Osteocyte (in vitro differentiated cells): Measurements from ENCODE around the gene ESRRA. TPM values are rescaled to one million over a fixed set of nuclear protein-coding genes. Genes with fewer than 3 reads are reported as not detected.
A peak's percentile ranks its signal among the peaks of the same experiment; 100 is the strongest.

Experiments used
- DNase-seq: peaks from one replicate; pipeline ENCODE4 v3.0.0; 2021; ENCODE audit warnings: mixed read lengths; ENCODE audit not compliant: unreplicated experiment; ENCODE audit errors: extremely low spot score
- H3K27ac Mint-ChIP-seq: one replicate; pipeline ENCODE4 v1.8.0; 2021; ENCODE audit warnings: mild to moderate bottlenecking, mixed read lengths; ENCODE audit not compliant: unreplicated experiment
- H3K27me3 Mint-ChIP-seq: one replicate; pipeline ENCODE4 v1.8.0; 2021; ENCODE audit warnings: mixed read lengths; ENCODE audit not compliant: unreplicated experiment
- H3K36me3 Mint-ChIP-seq: one replicate; pipeline ENCODE4 v1.8.0; 2021; ENCODE audit warnings: mixed read lengths; ENCODE audit not compliant: unreplicated experiment
- H3K4me1 Mint-ChIP-seq: one replicate; pipeline ENCODE4 v1.8.0; 2021; ENCODE audit warnings: mixed read lengths; ENCODE audit not compliant: unreplicated experiment
- H3K4me3 Mint-ChIP-seq: one replicate; pipeline ENCODE4 v1.8.0; 2021; ENCODE audit warnings: mild to moderate bottlenecking, moderate library complexity, mixed read lengths; ENCODE audit not compliant: unreplicated experiment
- H3K9me3 Mint-ChIP-seq: one replicate; pipeline ENCODE4 v1.8.0; 2021; ENCODE audit warnings: mixed read lengths; ENCODE audit not compliant: unreplicated experiment
- total RNA-seq: library from RNA; stranded (reverse); gene quantifications from 2 replicates; pipeline ENCODE4 v1.2.1, GENCODE V29; 2021
- TF ChIP-seq, protein P1 (sequence below): fragments of 200-600 bp; sonication (generic); IDR thresholded peaks from 2 replicates; pipeline ENCODE4 v1.5.0; 2021; ENCODE audit warnings: antibody characterized with exemption, mild to moderate bottlenecking, moderate library complexity

ESRRA gene
- total RNA-seq, 1 donor from 2014 or later, result 37.4 TPM

DNA sequence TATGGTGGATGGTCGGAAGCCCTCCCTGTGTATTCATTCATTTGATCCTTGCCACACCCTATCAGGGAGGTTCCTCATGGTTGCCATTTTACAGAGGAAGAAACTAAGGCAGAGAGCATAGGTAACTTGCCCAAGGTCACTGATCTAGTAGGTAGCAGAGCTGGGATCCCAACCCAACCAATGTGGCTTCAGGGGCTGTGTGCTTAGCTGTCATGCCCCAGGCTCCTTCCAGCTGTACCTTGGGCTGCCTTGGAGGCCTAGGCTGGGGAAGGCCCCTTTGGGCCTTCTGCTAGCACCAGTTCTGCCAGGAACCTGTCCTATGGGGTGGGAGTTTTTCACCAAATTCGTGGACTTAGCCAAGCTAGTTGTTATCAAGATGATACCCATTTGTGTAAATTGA, 29.5 kb upstream of the ESRRA start:
- no peak for DNase-seq
- peak overlapping the region; percentile 54 for H3K27ac Mint-ChIP-seq

DNA sequence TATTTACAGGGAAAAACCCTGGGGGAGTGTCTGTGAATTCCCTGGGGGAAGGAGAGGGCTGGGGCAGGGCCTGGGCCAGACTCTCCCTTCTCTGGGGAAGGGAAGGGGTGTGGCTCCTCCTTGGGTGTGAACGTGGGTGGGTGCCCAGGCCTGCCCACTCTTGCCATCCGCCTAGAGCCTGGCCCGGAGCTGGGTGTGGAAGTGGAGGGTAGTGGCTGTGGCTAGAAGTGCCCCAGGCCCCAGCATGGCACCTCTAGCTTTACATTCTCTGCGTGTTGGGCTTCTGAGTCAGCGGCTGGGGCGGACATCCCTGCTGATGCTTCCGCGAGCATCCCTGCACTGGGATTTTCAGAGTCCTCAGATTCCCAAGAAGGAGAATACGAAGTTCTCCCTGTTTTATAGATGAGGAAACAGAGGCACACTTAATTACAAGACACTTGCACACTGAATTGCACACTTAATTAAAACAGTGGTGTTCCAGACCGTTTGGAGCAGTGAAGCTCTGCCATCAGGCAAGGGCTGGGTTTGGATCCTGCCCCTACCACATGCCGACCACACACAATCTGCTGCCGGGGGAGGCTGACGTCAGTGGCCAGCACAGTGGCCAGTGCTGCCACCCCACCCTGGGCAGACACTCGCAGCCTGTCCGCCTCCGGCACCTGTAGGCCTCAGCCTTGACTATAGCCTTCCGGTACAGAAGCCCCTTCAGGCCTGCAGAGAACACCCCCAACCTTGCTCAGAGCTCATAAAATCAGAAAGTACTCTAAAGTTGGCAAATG, 28.5 kb upstream of the ESRRA start:
- Mint-ChIP-seq H3K36me3 (peaks cover 11% of the 10 kb centered on the region), H3K9me3 (no peaks in the 10 kb centered on the region), H3K27ac (peak overlapping the region; percentile 87), H3K4me1 (peaks cover 19% of the 10 kb centered on the region), H3K27me3 (no peaks in the 10 kb centered on the region), H3K4me3 (no peak overlapping the region)
- peak; percentile 91 for DNase-seq
- TF ChIP-seq, protein P1, sequence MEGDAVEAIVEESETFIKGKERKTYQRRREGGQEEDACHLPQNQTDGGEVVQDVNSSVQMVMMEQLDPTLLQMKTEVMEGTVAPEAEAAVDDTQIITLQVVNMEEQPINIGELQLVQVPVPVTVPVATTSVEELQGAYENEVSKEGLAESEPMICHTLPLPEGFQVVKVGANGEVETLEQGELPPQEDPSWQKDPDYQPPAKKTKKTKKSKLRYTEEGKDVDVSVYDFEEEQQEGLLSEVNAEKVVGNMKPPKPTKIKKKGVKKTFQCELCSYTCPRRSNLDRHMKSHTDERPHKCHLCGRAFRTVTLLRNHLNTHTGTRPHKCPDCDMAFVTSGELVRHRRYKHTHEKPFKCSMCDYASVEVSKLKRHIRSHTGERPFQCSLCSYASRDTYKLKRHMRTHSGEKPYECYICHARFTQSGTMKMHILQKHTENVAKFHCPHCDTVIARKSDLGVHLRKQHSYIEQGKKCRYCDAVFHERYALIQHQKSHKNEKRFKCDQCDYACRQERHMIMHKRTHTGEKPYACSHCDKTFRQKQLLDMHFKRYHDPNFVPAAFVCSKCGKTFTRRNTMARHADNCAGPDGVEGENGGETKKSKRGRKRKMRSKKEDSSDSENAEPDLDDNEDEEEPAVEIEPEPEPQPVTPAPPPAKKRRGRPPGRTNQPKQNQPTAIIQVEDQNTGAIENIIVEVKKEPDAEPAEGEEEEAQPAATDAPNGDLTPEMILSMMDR, result no peak

More for the DNA sequence above, 29.5 kb upstream of the ESRRA start:
- Mint-ChIP-seq H3K4me1 (peaks cover 21% of the 10 kb centered on the region), H3K9me3 (no peaks in the 10 kb centered on the region), H3K4me3 (no peak overlapping the region), H3K27me3 (no peaks in the 10 kb centered on the region), H3K36me3 (peaks cover 8% of the 10 kb centered on the region)
- TF ChIP-seq, protein P1, result no peak

DNA sequence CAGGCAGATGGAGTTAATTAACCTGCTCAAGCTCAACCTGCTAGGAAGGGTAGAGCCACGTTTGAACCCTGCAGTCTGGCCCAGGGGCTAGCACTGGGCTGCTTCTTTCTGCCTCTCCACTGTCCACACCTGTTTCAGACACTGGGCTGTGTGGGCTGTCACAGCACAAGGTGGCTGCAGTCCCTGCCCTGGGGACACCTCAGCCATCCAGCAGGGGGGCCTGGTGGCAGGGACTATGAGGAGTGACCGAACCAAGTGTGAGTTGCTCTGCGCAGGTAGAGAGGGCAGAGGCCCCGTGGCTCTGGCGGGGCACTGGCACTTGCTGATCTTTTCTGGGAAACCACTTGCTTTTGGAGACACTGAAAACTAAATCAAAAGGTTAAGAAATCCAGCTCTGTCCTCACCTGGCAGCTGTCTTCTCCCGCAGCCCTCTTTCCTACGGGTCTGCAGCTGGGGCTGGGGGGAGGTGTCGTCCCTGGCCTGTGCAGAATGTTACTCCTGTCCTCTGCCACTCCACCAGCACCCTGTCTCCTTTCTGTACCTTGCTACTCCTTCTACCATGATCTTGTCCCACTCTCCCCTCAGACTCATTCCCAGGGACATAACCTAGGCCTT, 26.6 kb upstream of the ESRRA start:
- no peak overlapping the region for H3K27ac Mint-ChIP-seq
- no peak for DNase-seq
- H3K4me3 Mint-ChIP-seq, result no peak overlapping the region
- peaks cover 17% of the 10 kb centered on the region for H3K36me3 Mint-ChIP-seq
- H3K4me1 Mint-ChIP-seq, result peaks cover 21% of the 10 kb centered on the region
- H3K27me3 Mint-ChIP-seq, result no peaks in the 10 kb centered on the region
- no peaks in the 10 kb centered on the region for H3K9me3 Mint-ChIP-seq
- TF ChIP-seq, protein P1, result no peak

DNA sequence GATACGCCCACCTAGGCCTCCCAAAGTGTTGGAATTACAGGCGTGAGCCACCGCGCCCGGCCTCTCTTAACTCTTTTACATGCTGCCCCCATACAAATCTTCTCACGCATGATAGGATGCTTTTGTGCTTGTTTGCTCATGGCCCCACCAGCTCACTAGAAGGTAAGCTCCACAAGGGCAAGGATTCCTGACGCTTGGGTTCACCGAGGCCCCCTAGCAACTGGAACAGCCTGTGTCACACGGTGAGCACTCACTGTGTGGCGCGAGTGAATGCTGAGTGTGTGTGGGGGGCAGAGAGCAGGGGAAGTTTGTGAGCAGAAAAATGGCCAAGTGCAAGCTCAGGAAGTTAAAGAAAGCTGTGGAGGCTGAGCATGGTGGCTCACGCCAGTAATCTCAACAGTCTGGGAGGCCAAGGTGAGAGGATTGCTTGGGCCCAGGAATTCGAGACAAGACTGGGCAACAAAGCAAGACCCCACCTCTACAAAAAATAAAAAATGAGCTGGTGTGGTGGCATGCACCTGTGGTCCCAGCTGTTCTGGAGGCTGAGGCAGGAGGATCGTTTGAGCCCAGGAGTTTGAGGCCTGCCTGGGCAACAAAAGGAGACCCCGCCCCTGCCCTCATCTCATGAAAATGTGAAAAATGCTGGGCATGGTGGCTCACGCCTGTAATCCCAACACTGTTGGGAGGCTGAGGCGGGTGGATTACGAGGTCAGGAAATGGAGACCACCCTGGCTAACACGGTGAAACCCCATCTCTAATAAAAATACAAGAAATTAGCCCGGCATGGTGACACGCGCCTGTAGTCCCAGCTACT, 23.2 kb upstream of the ESRRA start:
- H3K27me3 Mint-ChIP-seq, result no peaks in the 10 kb centered on the region
- no peak overlapping the region for H3K4me3 Mint-ChIP-seq
- H3K36me3 Mint-ChIP-seq, result peaks cover 17% of the 10 kb centered on the region
- H3K9me3 Mint-ChIP-seq, result no peaks in the 10 kb centered on the region
- TF ChIP-seq, protein P1, result no peak
- no peak for DNase-seq
- H3K27ac Mint-ChIP-seq, result no peak overlapping the region
- peaks cover 24% of the 10 kb centered on the region for H3K4me1 Mint-ChIP-seq
